ENCODE measurements around the gene KCNMA1. TPM values are rescaled to one million over a fixed set of nuclear protein-coding genes. Genes with fewer than 3 reads are reported as not detected.

The KCNMA1 gene
- total RNA-seq, 4 donors from 2014 or later, result 4.6 to 10.5 (median 7.8) TPM

- WGBS, result 49% methylated on average over 9 of the region's 10 CpGs
- no peaks in the 10 kb centered on the region for H3K27me3 ChIP-seq
- TF ChIP-seq, protein P1, sequence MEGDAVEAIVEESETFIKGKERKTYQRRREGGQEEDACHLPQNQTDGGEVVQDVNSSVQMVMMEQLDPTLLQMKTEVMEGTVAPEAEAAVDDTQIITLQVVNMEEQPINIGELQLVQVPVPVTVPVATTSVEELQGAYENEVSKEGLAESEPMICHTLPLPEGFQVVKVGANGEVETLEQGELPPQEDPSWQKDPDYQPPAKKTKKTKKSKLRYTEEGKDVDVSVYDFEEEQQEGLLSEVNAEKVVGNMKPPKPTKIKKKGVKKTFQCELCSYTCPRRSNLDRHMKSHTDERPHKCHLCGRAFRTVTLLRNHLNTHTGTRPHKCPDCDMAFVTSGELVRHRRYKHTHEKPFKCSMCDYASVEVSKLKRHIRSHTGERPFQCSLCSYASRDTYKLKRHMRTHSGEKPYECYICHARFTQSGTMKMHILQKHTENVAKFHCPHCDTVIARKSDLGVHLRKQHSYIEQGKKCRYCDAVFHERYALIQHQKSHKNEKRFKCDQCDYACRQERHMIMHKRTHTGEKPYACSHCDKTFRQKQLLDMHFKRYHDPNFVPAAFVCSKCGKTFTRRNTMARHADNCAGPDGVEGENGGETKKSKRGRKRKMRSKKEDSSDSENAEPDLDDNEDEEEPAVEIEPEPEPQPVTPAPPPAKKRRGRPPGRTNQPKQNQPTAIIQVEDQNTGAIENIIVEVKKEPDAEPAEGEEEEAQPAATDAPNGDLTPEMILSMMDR (IDR thresholded peaks at IDR 0.05), result no peak
- TF ChIP-seq POLR2AphosphoS5 (IDR thresholded peaks at IDR 0.05) (no peak), EP300 (IDR thresholded peaks at IDR 0.05) (no peak), POLR2A (IDR thresholded peaks at IDR 0.05) (no peak)
These were observed 106.1 kb downstream of the KCNMA1 start for GRCh38 chr10:77531441-77532001.

DNA sequence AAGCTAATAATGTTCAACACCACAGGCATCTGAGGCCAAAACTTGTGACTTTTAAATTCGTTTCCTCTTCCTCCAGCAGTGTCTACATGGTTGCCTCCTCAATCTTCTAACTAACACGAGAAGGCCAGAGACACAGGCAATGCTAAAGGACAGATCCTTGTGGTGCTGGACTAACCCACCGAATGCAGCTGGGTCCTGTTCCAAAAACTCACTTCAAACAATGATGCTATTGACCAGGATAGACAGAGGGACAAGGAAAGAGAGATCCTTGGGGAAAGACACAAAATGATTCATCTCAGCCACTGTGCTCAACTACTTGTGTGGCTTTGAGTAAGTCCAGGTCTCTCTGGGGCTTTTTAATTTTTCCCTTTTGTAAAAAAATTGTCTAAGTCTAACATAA is 107.6 kb downstream of the KCNMA1 start:
- 82% methylated on average over 3 of the region's 3 CpGs for WGBS
- Histone ChIP-seq H3K36me3 (no peaks in the 10 kb centered on the region), H3K27ac (no peak overlapping the region), H3K27me3 (no peaks in the 10 kb centered on the region), H3K9me3 (no peaks in the 10 kb centered on the region), H3K4me3 (no peak overlapping the region), H3K4me1 (peaks cover 10% of the 10 kb centered on the region)
- TF ChIP-seq POLR2A (IDR thresholded peaks at IDR 0.05) (no peak), EP300 (IDR thresholded peaks at IDR 0.05) (no peak)
- no peak for DNase-seq (ENCODE audit: low spot score in 2 of 2)

More at GRCh38 chr10:77531441-77532001, 106.1 kb downstream of the KCNMA1 start:
- Histone ChIP-seq H3K4me1 (peaks cover 10% of the 10 kb centered on the region), H3K9me3 (no peaks in the 10 kb centered on the region), H3K36me3 (no peaks in the 10 kb centered on the region), H3K27ac (no peak overlapping the region), H3K4me3 (no peak overlapping the region)
- DNase-seq (ENCODE audit: low spot score in 2 of 2), result no peak

GRCh38 chr10:77529050-77529576 is 108.5 kb downstream of the KCNMA1 start:
- Histone ChIP-seq H3K27me3 (no peaks in the 10 kb centered on the region), H3K36me3 (no peaks in the 10 kb centered on the region), H3K4me3 (no peak overlapping the region), H3K4me1 (peaks cover 10% of the 10 kb centered on the region), H3K9me3 (no peaks in the 10 kb centered on the region), H3K27ac (no peak overlapping the region)
- 91% methylated on average over 3 of the region's 3 CpGs for WGBS
- TF ChIP-seq, protein P1 (IDR thresholded peaks at IDR 0.05), result no peak
- TF ChIP-seq POLR2AphosphoS5 (IDR thresholded peaks at IDR 0.05) (no peak), POLR2A (IDR thresholded peaks at IDR 0.05) (no peak), EP300 (IDR thresholded peaks at IDR 0.05) (no peak)
- DNase-seq (ENCODE audit: low spot score in 2 of 2), result no peak

GRCh38 chr10:77527839-77528238 is 109.8 kb downstream of the KCNMA1 start:
- 86% methylated on average over 2 of the region's 2 CpGs for WGBS
- Histone ChIP-seq H3K27ac (no peak overlapping the region), H3K4me3 (no peak overlapping the region), H3K9me3 (no peaks in the 10 kb centered on the region), H3K27me3 (no peaks in the 10 kb centered on the region), H3K36me3 (no peaks in the 10 kb centered on the region), H3K4me1 (peaks cover 10% of the 10 kb centered on the region)
- no peak for DNase-seq (ENCODE audit: low spot score in 2 of 2)
- no peak for TF ChIP-seq POLR2A (IDR thresholded peaks at IDR 0.05)
- TF ChIP-seq, protein P1 (IDR thresholded peaks at IDR 0.05), result no peak
- no peak for TF ChIP-seq EP300 (IDR thresholded peaks at IDR 0.05)
- no peak for TF ChIP-seq POLR2AphosphoS5 (IDR thresholded peaks at IDR 0.05)

DNA sequence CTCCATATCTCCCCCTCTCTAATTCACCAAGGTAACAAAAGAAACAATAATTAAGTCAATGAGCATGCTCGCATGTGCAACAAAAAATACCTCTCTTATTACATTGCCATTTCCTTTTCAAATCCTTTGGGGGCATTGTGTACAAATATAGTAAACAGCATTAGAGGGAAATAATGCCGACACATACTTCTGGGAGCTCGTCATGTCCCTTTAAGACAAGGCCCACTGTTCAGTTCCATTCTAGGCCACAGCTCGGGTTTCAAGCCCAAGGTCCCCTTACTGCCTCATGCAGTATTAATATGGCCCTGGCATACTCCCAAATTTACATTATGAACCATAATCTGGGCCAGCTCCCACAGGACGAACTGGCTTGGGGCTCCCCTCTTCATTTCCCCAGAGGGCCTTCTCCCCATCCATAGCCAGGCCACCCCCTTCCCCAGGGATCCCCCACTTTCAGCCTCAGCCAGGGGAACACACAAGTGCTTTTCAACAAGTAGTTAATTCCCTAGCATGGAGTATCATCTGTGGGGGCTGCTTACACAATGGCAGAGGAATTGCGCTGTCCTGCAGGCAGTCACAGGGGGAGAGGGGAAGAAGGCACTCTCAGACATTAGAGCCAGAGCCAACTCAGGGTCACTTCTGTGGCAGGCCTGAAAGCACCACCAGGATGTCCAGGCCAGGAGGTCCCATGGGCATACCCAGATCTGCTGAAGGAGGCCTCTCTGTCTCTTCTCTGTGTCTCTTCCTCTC is 110.6 kb downstream of the KCNMA1 start:
- no peak overlapping the region for H3K27ac ChIP-seq
- no peaks in the 10 kb centered on the region for H3K36me3 ChIP-seq
- DNase-seq (ENCODE audit: low spot score in 2 of 2), result no peak
- H3K4me3 ChIP-seq, result no peak overlapping the region
- TF ChIP-seq POLR2A (IDR thresholded peaks at IDR 0.05), result no peak
- H3K9me3 ChIP-seq, result no peaks in the 10 kb centered on the region
- peaks cover 10% of the 10 kb centered on the region for H3K4me1 ChIP-seq
- H3K27me3 ChIP-seq, result no peaks in the 10 kb centered on the region
- WGBS, result 69% methylated on average over 6 of the region's 6 CpGs

- Histone ChIP-seq H3K27ac (no peak overlapping the region), H3K4me1 (no peaks in the 10 kb centered on the region), H3K36me3 (no peaks in the 10 kb centered on the region), H3K4me3 (no peak overlapping the region), H3K27me3 (no peaks in the 10 kb centered on the region), H3K9me3 (no peaks in the 10 kb centered on the region)
- WGBS, result 40% methylated on average over 6 of the region's 6 CpGs
- TF ChIP-seq, protein P1 (IDR thresholded peaks at IDR 0.05), result no peak
- TF ChIP-seq EP300 (IDR thresholded peaks at IDR 0.05) (no peak), POLR2A (IDR thresholded peaks at IDR 0.05) (no peak), POLR2AphosphoS5 (IDR thresholded peaks at IDR 0.05) (no peak)
- no peak for DNase-seq (ENCODE audit: low spot score in 2 of 2)
These were observed 113.3 kb downstream of the KCNMA1 start for GRCh38 chr10:77524281-77524711.
